GM18951 (cell line): ENCODE data around the gene HDC.

Experiments
- POLR2A ChIP-seq: IDR thresholded peaks from 4 replicates; pipeline ENCODE4 v1.6.1; 2011; ENCODE audit warnings: mild to moderate bottlenecking; ENCODE audit not compliant: insufficient read length, insufficient read depth; ENCODE audit errors: extremely low read depth
- in situ Hi-C: fragments of 300-500 bp; cut with MboI; formaldehyde crosslinking; loops from one replicate; pipeline ENCODE4 v1.12.0; 2022; ENCODE audit warnings: low sequenced_read_pairs, mixed read lengths, inconsistent platforms; ENCODE audit not compliant: unreplicated experiment

The HDC gene

GRCh38 chr15:50192164-50192563, 73.4 kb downstream of the HDC start:
- in situ Hi-C loops, result no loop called here
- TF ChIP-seq POLR2A, result no peak
